ENCODE data around the gene PDE9A. TPM values are rescaled to one million over a fixed set of nuclear protein-coding genes. Genes with fewer than 3 reads are reported as not detected.

The PDE9A gene
- total RNA-seq, 4 donors from 2014 or later, result 10.6 to 83.2 (median 28.5) TPM

DNA sequence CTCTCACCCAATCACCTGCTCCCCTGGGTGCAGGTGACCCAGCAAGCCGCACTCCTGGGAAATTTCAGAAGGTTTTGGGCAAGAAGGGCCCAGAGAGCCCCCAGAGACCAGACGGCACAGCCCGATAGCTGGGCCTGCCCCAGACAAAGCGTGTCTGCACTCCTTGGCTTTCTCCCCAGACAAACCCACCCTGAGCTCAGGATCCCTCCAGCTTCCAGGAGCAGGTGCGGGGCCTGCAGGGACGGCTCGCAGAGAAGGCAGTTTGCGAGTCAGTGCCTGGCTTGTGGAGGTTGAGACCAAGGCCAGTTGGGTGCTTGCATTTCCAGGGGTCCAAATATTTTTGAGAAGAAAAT lies 6.7 kb downstream of the PDE9A start:
- ATAC-seq, result no peak
- 100% methylated on average over 3 of the region's 8 CpGs; no CpG with 5 or more reads in 1 of the 2 donors for WGBS, 2 donors (ENCODE audit: low coverage in 1 of 2)
- TF ChIP-seq POLR2A (IDR thresholded peaks at IDR 0.05), result no peak
- TF ChIP-seq, protein P1, sequence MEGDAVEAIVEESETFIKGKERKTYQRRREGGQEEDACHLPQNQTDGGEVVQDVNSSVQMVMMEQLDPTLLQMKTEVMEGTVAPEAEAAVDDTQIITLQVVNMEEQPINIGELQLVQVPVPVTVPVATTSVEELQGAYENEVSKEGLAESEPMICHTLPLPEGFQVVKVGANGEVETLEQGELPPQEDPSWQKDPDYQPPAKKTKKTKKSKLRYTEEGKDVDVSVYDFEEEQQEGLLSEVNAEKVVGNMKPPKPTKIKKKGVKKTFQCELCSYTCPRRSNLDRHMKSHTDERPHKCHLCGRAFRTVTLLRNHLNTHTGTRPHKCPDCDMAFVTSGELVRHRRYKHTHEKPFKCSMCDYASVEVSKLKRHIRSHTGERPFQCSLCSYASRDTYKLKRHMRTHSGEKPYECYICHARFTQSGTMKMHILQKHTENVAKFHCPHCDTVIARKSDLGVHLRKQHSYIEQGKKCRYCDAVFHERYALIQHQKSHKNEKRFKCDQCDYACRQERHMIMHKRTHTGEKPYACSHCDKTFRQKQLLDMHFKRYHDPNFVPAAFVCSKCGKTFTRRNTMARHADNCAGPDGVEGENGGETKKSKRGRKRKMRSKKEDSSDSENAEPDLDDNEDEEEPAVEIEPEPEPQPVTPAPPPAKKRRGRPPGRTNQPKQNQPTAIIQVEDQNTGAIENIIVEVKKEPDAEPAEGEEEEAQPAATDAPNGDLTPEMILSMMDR (IDR thresholded peaks at IDR 0.05), result no peak
- TF ChIP-seq EP300 (IDR thresholded peaks at IDR 0.05), result no peak
- no peak for TF ChIP-seq POLR2AphosphoS5 (IDR thresholded peaks at IDR 0.05)
- Histone ChIP-seq H3K27ac (no peak overlapping the region), H3K27me3 (peaks cover 20% of the 10 kb centered on the region), H3K9me3 (no peaks in the 10 kb centered on the region), H3K4me1 (peaks cover 0 to 54% (median 7%) of the 10 kb centered on the region in 3 donors), H3K36me3 (peaks cover 0 to 15% of the 10 kb centered on the region in 2 donors), H3K4me3 (no peak overlapping the region)

DNA sequence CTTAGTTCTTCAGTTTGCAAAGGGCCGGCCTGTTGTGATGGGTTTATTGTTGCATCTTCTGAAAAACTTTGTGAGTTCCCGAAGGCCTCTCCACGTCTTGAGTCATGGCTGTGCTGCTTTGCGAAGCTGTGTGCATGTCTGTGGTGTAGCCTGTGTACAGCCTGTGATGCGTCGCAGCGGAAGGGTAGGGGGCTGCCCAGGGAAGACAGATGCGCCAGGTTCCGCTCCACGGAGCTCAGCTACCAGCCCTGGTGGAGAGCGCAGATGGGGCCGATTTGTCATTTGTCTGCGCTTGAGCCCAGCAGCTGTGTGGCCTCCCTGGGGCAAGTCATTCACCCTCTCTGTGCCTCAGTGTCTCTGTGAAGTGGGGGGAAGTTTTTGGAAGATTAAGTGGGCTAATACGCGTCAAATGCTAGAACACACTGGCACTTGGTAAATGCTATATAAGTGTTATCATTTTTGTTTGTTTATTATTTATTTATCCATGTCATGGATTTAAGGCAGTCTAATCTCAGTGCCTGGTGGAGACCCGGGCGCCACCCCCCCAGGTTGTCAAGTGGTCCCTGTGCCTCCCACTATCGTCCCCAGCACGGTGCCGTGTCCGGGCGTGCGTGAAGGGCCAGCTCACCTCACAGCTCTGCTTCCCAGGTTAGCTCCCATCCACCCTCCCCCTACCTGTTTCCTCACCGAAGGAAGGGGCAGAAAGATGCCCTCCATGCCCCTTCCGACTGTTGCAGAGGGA lies 8.4 kb downstream of the PDE9A start:
- TF ChIP-seq EP300 (IDR thresholded peaks at IDR 0.05) (no peak), POLR2AphosphoS5 (IDR thresholded peaks at IDR 0.05) (no peak), POLR2A (IDR thresholded peaks at IDR 0.05) (no peak)
- TF ChIP-seq, protein P1 (IDR thresholded peaks at IDR 0.05), result no peak
- ATAC-seq, result no peak
- 90 to 96% methylated on average over 4 to 12 of the region's 25 CpGs for WGBS, 2 donors (ENCODE audit: low coverage in 1 of 2)
- H3K27me3 ChIP-seq, result peaks cover 10% of the 10 kb centered on the region
- no peak overlapping the region for H3K27ac ChIP-seq
- peaks cover 0 to 54% (median 0%) of the 10 kb centered on the region in 3 donors for H3K4me1 ChIP-seq
- no peaks in the 10 kb centered on the region for H3K9me3 ChIP-seq
- peaks cover 0 to 15% of the 10 kb centered on the region in 2 donors for H3K36me3 ChIP-seq
- H3K4me3 ChIP-seq, result no peak overlapping the region

DNA sequence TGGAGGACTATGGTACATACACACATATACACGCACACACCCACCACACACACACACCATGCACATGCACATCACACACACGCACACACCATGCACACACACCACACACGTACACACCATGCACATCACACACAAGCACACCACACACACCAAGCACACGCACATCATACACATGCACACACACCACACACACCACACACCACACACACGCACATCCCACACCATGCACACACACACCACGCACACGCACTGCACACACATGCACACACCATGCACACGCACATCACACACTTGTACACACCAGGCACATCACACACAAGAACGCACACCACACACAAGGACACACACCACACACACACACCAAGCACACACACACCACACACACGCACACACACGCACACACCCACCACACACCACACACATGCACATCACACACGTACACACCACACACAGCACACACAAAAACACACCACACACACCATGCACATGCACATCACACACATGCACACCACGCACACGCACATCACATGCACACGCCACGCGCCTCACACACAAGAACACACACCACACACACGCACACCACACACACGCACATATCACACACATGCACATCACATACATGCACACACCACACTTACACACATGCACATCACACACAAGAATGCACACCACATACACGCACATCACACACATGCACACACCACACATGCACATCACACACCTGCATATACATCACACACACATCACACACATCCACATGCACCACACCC lies 9.2 kb downstream of the PDE9A start:
- H3K4me1 ChIP-seq, result peaks cover 0 to 52% (median 0%) of the 10 kb centered on the region in 3 donors
- no peak overlapping the region for H3K27ac ChIP-seq
- no peak overlapping the region for H3K4me3 ChIP-seq
- WGBS, 2 donors (ENCODE audit: low coverage in 1 of 2), result 91 to 93% methylated on average over 14 to 15 of the region's 20 CpGs
- H3K9me3 ChIP-seq, result no peaks in the 10 kb centered on the region
- peaks cover 5% of the 10 kb centered on the region for H3K27me3 ChIP-seq
- peaks cover 0 to 15% of the 10 kb centered on the region in 2 donors for H3K36me3 ChIP-seq
- TF ChIP-seq POLR2AphosphoS5 (IDR thresholded peaks at IDR 0.05), result no peak
- TF ChIP-seq, protein P1 (IDR thresholded peaks at IDR 0.05), result no peak
- TF ChIP-seq EP300 (IDR thresholded peaks at IDR 0.05), result no peak
- no peak for TF ChIP-seq POLR2A (IDR thresholded peaks at IDR 0.05)
- no peak for ATAC-seq

DNA sequence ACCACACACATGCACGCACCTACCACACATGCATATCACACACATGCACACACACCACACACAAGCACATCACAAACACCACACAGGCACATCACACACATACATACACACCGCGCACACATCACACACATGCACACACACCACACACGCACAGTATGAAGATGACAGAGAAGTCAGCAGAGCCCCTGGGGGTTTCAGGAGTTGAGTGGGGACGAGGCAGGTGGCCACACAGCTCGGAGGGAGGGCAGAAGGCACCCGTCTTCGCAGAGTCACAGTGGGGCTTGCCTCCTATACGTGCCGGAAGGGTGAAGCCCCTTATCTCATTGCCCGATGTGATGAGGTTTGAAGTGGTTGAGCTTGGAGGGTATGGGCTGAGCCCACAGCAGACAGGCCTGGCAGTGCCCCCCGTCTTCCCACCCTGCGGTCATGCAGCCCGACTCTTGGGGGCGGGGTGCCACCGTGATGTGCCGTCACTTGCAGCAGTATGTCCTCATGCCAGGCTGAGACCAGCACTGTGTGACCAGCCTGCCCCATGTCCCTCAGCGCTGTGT lies 9.9 kb downstream of the PDE9A start:
- ATAC-seq, result no peak
- no peak overlapping the region for H3K27ac ChIP-seq
- 78 to 100% methylated on average over 2 to 8 of the region's 18 CpGs for WGBS, 2 donors (ENCODE audit: low coverage in 1 of 2)

More for the DNA sequence above, 9.9 kb downstream of the PDE9A start:
- Histone ChIP-seq H3K4me1 (peaks cover 0 to 52% (median under 1%) of the 10 kb centered on the region in 3 donors), H3K27me3 (no peaks in the 10 kb centered on the region), H3K36me3 (peaks cover 0 to 15% of the 10 kb centered on the region in 2 donors), H3K9me3 (no peaks in the 10 kb centered on the region), H3K4me3 (no peak overlapping the region)
- TF ChIP-seq POLR2A (IDR thresholded peaks at IDR 0.05) (no peak), POLR2AphosphoS5 (IDR thresholded peaks at IDR 0.05) (no peak), EP300 (IDR thresholded peaks at IDR 0.05) (no peak)
- TF ChIP-seq, protein P1 (IDR thresholded peaks at IDR 0.05), result no peak
